Measurements from ENCODE around the gene PRKCZ.

The PRKCZ gene

GRCh38 chr1:2107586-2108212 is 57.5 kb downstream of the PRKCZ start:
- H3K36me3 ChIP-seq (replicated peaks), result no peaks in the 10 kb centered on the region
- H3K4me3 ChIP-seq (ENCODE audit: low read depth, low read length), result no peak overlapping the region
- in situ Hi-C loops (cut with HindIII; ENCODE audit: low pct_ligation_motif_present, low sequenced_read_pairs), result no loop called here
- TF ChIP-seq CTCF (IDR thresholded peaks at IDR 0.05; ENCODE audit: low read depth, low read length, missing control alignments), result no peak
- DNase-seq, result no peak
- no peak overlapping the region for H3K27ac ChIP-seq
- H3K27me3 ChIP-seq (replicated peaks), result no peaks in the 10 kb centered on the region

DNA sequence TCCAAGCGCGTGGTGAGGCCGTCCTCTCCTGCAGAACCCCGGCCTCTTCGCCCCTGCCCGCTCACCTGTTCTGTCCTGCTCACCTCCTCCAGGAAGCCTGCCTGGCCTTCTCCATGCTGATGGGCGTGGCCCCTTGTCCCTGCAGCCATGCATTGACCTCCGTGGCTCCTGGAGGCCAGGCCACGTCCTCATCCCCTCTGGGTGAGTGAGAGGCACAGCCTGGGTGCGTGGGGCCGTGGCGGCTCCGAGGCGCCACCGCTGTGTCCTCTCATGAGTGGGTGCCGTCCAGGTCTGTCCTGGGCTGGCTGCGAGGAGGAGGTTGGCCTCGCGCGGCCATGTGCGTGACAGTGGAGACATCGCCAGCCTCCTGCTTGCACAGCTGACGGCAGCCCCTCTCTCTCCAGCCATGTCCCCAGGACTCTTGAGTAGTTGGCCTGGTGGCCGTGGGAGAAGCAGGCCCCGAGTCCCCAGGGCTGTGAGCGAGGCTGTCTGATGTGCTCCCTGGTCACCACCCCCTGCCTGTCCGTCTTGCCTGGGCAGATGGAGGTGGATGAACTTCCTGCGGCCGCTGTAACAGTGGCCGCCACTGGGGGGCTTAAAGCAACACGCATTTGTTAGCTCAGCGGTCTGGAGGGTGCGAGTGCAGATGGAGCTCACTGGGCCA is 58.1 kb downstream of the PRKCZ start:
- no peaks in the 10 kb centered on the region for H3K36me3 ChIP-seq (replicated peaks)
- DNase-seq, result peak; percentile 58
- no peak overlapping the region for H3K27ac ChIP-seq
- H3K27me3 ChIP-seq (replicated peaks), result no peaks in the 10 kb centered on the region
- TF ChIP-seq CTCF (IDR thresholded peaks at IDR 0.05; ENCODE audit: low read depth, low read length, missing control alignments), result peak; percentile 84
- in situ Hi-C loops (cut with HindIII; ENCODE audit: low pct_ligation_motif_present, low sequenced_read_pairs), result no loop called here
- H3K4me3 ChIP-seq (ENCODE audit: low read depth, low read length), result no peak overlapping the region

DNA sequence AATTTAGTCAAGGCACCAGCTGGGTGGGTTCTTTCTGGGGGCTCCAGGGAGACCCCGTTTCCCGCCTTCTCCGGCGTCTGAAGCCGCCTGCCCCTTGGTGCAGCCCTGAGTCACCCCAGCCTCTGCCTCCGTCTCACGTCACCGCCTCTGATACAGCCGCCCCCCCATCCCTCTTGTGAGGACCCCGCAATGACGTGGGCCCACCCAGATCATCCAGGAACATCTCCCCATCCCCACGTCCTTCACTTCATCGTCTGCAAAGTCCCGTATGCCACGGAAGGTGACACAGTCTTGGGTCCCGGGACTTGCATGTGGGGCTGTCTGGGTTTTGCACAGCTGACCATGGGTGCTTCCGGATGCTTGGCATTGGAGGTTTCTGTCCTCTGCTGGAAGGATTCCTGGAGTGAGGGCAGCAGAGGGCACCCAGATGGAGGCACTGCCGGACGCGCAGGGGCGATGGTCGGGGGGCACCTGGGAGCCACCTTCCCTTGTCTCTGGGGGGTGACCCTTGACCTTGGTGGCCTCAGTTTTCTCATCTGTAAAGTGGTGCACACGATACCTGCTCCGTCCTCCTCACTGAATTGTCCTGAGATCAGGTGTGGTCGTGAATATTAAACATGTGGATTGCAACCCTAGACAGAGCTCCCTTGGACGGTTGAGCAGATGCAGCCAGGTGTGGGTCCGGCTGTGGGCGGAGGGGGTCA is 58.8 kb downstream of the PRKCZ start:
- no peak overlapping the region for H3K27ac ChIP-seq
- H3K36me3 ChIP-seq (replicated peaks), result no peaks in the 10 kb centered on the region
- DNase-seq, result no peak
- no peak for TF ChIP-seq CTCF (IDR thresholded peaks at IDR 0.05; ENCODE audit: low read depth, low read length, missing control alignments)
- in situ Hi-C loops (cut with HindIII; ENCODE audit: low pct_ligation_motif_present, low sequenced_read_pairs), result no loop called here
- no peaks in the 10 kb centered on the region for H3K27me3 ChIP-seq (replicated peaks)
- H3K4me3 ChIP-seq (ENCODE audit: low read depth, low read length), result no peak overlapping the region

DNA sequence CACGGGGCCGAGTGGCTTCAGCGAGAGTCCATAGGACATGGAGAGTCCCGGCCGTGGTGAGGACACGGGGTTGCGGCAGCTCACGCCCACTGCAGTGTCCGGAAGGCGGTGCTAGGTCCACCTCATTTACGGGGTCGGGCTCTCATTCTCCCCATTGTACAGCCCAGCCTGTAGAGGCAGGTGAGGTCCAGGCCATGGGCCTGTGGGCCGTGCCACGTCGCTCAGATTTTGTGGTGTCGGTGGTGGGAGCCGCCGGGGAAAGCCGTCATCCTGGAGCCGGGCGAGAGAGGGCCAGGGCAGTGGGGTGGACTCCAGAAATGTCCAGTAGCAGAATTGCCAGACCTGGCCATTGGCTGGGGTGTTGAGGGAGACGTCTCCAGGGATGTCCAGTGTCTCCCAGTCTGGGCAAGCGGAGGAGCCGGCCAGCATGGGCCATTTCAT is 59.4 kb downstream of the PRKCZ start:
- Histone ChIP-seq H3K27ac (no peak overlapping the region), H3K36me3 (replicated peaks) (no peaks in the 10 kb centered on the region), H3K4me3 (ENCODE audit: low read depth, low read length) (no peak overlapping the region), H3K27me3 (replicated peaks) (no peaks in the 10 kb centered on the region)
- in situ Hi-C loops (cut with HindIII; ENCODE audit: low pct_ligation_motif_present, low sequenced_read_pairs), result no loop called here
- TF ChIP-seq CTCF (IDR thresholded peaks at IDR 0.05; ENCODE audit: low read depth, low read length, missing control alignments), result no peak
- no peak for DNase-seq

DNA sequence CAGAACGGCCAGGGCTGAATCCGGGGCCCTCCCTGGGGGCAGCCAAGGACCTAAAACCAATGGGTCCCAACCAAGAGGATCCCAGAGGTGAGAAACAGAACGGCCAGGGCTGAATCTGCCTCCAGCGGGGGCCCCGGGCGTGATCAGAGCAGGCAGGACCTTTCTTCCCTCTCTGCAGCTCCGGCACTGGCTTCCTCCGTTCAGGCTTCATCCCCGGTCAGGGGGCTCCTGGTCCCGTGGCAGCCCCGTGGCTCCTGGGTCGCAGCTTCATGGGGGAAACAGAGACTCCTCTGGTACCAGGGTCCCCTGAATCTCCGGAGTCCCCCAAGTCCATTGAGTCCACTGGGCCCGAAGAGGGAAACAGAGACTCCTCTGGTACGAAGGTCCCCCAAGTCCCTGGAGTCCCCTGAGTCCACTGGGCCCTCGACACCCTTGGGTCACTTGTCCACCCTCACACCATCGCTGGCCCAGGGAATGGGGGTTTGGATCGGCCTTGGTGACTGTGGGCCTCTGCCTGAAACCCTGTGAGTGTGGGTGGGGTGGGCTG is 60.1 kb downstream of the PRKCZ start:
- in situ Hi-C loops (cut with HindIII; ENCODE audit: low pct_ligation_motif_present, low sequenced_read_pairs), result no loop called here
- Histone ChIP-seq H3K27me3 (replicated peaks) (peaks cover 3% of the 10 kb centered on the region), H3K36me3 (replicated peaks) (no peaks in the 10 kb centered on the region), H3K4me3 (ENCODE audit: low read depth, low read length) (no peak overlapping the region), H3K27ac (no peak overlapping the region)
- no peak for DNase-seq
- TF ChIP-seq CTCF (IDR thresholded peaks at IDR 0.05; ENCODE audit: low read depth, low read length, missing control alignments), result no peak

Measured in brain microvascular endothelial cell (primary cell).